ENCODE measurements around the gene MBD4.

MBD4 gene

DNA sequence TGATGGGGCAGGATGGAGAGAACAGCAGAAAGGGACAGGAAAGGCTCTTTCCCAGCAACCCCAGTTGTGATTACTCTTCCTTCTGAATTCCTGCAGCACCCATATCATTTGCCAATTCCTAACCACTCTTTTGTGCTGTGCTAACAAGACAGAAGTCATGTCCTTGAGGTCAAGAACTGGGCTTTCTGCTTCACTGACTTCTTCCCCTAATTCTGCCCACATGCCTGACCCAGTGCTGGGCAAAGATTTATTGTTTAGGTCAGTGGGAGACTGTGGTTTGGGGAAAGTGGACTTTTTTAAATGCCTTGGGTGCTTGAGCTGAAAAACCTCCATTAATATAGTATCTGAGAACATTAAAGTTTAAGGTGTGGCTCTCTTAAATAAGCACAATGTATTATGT, 7.1 kb downstream of the MBD4 start:
- no peaks in the 10 kb centered on the region for H3K9me3 ChIP-seq (ENCODE audit: insufficient read depth, low read depth, low read length)
- no peak overlapping the region for H2AFZ ChIP-seq (ENCODE audit: insufficient read depth, low read length, poor library complexity)
- H3K14ac ChIP-seq (ENCODE audit: low read length), result no peak overlapping the region
- H3K27me3 ChIP-seq (ENCODE audit: insufficient read depth, low read length), result no peaks in the 10 kb centered on the region
- no peak overlapping the region for H4K91ac ChIP-seq (ENCODE audit: low read depth, low read length)
- H3K36me3 ChIP-seq (ENCODE audit: control insufficient read depth in 1 of 2, insufficient read depth in 2 of 2, low read length in 2 of 2), result peaks cover 10 to 29% of the 10 kb centered on the region in 2 experiments
- H2BK120ac ChIP-seq (ENCODE audit: insufficient read depth, low read length, poor library complexity), result no peak overlapping the region
- no peak overlapping the region for H2BK5ac ChIP-seq (ENCODE audit: low read depth, low read length, poor library complexity)
- no peak overlapping the region for H3K9ac ChIP-seq (ENCODE audit: low read length)
- H3K79me1 ChIP-seq (ENCODE audit: low read length), result peaks cover 3% of the 10 kb centered on the region
- H3K79me2 ChIP-seq (ENCODE audit: control insufficient read depth, insufficient read depth, low read length, poor library complexity), result no peaks in the 10 kb centered on the region
- no peak overlapping the region for H3K4ac ChIP-seq (ENCODE audit: low read depth, low read length)
- H3K18ac ChIP-seq (ENCODE audit: low read length), result no peak overlapping the region
- no peak overlapping the region for H4K12ac ChIP-seq (ENCODE audit: low read depth, low read length)
- no peak overlapping the region for H4K8ac ChIP-seq (ENCODE audit: low read depth, low read length)
- no peak for DNase-seq
- H2BK12ac ChIP-seq (ENCODE audit: low read length), result no peak overlapping the region
- H3K4me3 ChIP-seq (ENCODE audit: low read depth, low read length), result no peak overlapping the region
- H3K4me1 ChIP-seq (ENCODE audit: control insufficient read depth in 1 of 2, insufficient read depth in 2 of 2, low read length in 2 of 2), result peaks cover 4% of the 10 kb centered on the region in 2 experiments
- H3K27ac ChIP-seq (ENCODE audit: low read depth, low read length), result no peak overlapping the region
- H2AK5ac ChIP-seq (ENCODE audit: low read length), result no peak overlapping the region
- H3K23ac ChIP-seq (ENCODE audit: low read length), result no peak overlapping the region
- no peak overlapping the region for H3K4me2 ChIP-seq (ENCODE audit: low read length)

DNA sequence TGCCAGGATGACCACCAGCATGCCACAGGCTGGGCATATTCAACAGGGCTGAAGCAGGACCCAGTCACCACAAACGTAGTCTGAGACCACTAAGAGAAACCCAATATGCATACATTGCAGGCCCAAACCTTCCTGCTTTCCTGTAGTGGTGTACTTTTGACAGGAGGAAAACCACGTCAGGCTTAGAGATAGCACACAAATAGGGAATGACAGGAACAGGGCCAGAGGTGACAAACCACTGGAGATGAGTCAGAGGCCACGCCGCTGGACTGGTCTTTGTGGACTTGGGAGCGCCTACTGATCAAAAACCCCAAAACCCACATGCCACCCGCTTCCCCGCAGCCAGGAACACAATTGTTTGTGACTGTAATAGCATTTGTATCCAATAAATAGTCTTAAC, 7.7 kb downstream of the MBD4 start:
- no peak overlapping the region for H3K4ac ChIP-seq (ENCODE audit: low read depth, low read length)
- H3K4me2 ChIP-seq (ENCODE audit: low read length), result no peak overlapping the region
- H2BK12ac ChIP-seq (ENCODE audit: low read length), result no peak overlapping the region
- peaks cover 10 to 27% of the 10 kb centered on the region in 2 experiments for H3K36me3 ChIP-seq (ENCODE audit: control insufficient read depth in 1 of 2, insufficient read depth in 2 of 2, low read length in 2 of 2)
- H3K9ac ChIP-seq (ENCODE audit: low read length), result no peak overlapping the region
- peaks cover 4% of the 10 kb centered on the region in 2 experiments for H3K4me1 ChIP-seq (ENCODE audit: control insufficient read depth in 1 of 2, insufficient read depth in 2 of 2, low read length in 2 of 2)
- peaks cover 3% of the 10 kb centered on the region for H3K79me1 ChIP-seq (ENCODE audit: low read length)
- no peak overlapping the region for H4K12ac ChIP-seq (ENCODE audit: low read depth, low read length)
- H2BK5ac ChIP-seq (ENCODE audit: low read depth, low read length, poor library complexity), result no peak overlapping the region
- no peak overlapping the region for H4K91ac ChIP-seq (ENCODE audit: low read depth, low read length)
- no CpG with 5 or more reads among the region's 7 CpGs for WGBS (ENCODE audit: extremely low coverage, insufficient coverage, insufficient read length)
- no peak overlapping the region for H3K23ac ChIP-seq (ENCODE audit: low read length)
- no peaks in the 10 kb centered on the region for H3K9me3 ChIP-seq (ENCODE audit: insufficient read depth, low read depth, low read length)
- no peak overlapping the region for H2AK5ac ChIP-seq (ENCODE audit: low read length)
- no peak overlapping the region for H2BK120ac ChIP-seq (ENCODE audit: insufficient read depth, low read length, poor library complexity)
- H3K4me3 ChIP-seq (ENCODE audit: low read depth, low read length), result no peak overlapping the region
- DNase-seq, result peak; percentile 24 to 51
- H3K27ac ChIP-seq (ENCODE audit: low read depth, low read length), result no peak overlapping the region
- no peak overlapping the region for H3K18ac ChIP-seq (ENCODE audit: low read length)
- no peak overlapping the region for H2AFZ ChIP-seq (ENCODE audit: insufficient read depth, low read length, poor library complexity)
- H3K27me3 ChIP-seq (ENCODE audit: insufficient read depth, low read length), result no peaks in the 10 kb centered on the region
- H3K14ac ChIP-seq (ENCODE audit: low read length), result no peak overlapping the region
- H3K79me2 ChIP-seq (ENCODE audit: control insufficient read depth, insufficient read depth, low read length, poor library complexity), result no peaks in the 10 kb centered on the region
- H4K8ac ChIP-seq (ENCODE audit: low read depth, low read length), result no peak overlapping the region

DNA sequence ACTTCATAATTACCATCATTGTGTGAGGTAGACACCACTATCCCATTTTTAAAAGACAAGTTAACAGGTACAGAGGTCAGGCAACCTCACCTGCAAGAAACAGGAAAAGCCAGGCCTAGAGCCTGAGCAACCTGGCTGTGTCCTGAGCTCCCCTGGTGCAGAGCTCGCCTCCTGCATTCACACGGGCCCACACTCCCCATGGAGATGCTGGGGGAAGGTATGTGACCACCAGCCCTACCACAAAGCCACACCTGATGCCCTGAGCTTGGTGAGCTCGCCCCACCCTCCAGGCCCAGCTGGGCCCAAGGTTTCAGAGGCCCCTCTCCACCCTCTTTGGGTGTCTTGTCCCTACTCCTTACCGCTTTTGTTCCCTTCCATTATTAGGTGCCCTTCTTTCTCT, 10.1 kb downstream of the MBD4 start:
- no peak overlapping the region for H2AFZ ChIP-seq (ENCODE audit: insufficient read depth, low read length, poor library complexity)
- no peak overlapping the region for H3K9ac ChIP-seq (ENCODE audit: low read length)
- no peak overlapping the region for H4K91ac ChIP-seq (ENCODE audit: low read depth, low read length)
- H3K4me3 ChIP-seq (ENCODE audit: low read depth, low read length), result no peak overlapping the region
- no CpG with 5 or more reads among the region's 4 CpGs for WGBS (ENCODE audit: extremely low coverage, insufficient coverage, insufficient read length)
- H3K23ac ChIP-seq (ENCODE audit: low read length), result no peak overlapping the region
- H4K12ac ChIP-seq (ENCODE audit: low read depth, low read length), result peak overlapping the region; percentile 70
- peak overlapping the region; percentile 57 for H4K8ac ChIP-seq (ENCODE audit: low read depth, low read length)
- no peak overlapping the region for H2BK12ac ChIP-seq (ENCODE audit: low read length)
- no peak overlapping the region for H3K27ac ChIP-seq (ENCODE audit: low read depth, low read length)
- no peaks in the 10 kb centered on the region for H3K27me3 ChIP-seq (ENCODE audit: insufficient read depth, low read length)
- peak overlapping the region; percentile 30 for H2AK5ac ChIP-seq (ENCODE audit: low read length)
- H3K14ac ChIP-seq (ENCODE audit: low read length), result no peak overlapping the region
- peaks cover 4% of the 10 kb centered on the region in 2 experiments for H3K4me1 ChIP-seq (ENCODE audit: control insufficient read depth in 1 of 2, insufficient read depth in 2 of 2, low read length in 2 of 2)
- no peaks in the 10 kb centered on the region for H3K9me3 ChIP-seq (ENCODE audit: insufficient read depth, low read depth, low read length)
- H3K4me2 ChIP-seq (ENCODE audit: low read length), result no peak overlapping the region
- H3K4ac ChIP-seq (ENCODE audit: low read depth, low read length), result no peak overlapping the region
- H2BK5ac ChIP-seq (ENCODE audit: low read depth, low read length, poor library complexity), result no peak overlapping the region
- H3K79me1 ChIP-seq (ENCODE audit: low read length), result peaks cover 3% of the 10 kb centered on the region
- no peaks in the 10 kb centered on the region for H3K79me2 ChIP-seq (ENCODE audit: control insufficient read depth, insufficient read depth, low read length, poor library complexity)
- H2BK120ac ChIP-seq (ENCODE audit: insufficient read depth, low read length, poor library complexity), result no peak overlapping the region
- peaks cover 7 to 20% of the 10 kb centered on the region in 2 experiments for H3K36me3 ChIP-seq (ENCODE audit: control insufficient read depth in 1 of 2, insufficient read depth in 2 of 2, low read length in 2 of 2)
- no peak for DNase-seq
- H3K18ac ChIP-seq (ENCODE audit: low read length), result no peak overlapping the region

DNA sequence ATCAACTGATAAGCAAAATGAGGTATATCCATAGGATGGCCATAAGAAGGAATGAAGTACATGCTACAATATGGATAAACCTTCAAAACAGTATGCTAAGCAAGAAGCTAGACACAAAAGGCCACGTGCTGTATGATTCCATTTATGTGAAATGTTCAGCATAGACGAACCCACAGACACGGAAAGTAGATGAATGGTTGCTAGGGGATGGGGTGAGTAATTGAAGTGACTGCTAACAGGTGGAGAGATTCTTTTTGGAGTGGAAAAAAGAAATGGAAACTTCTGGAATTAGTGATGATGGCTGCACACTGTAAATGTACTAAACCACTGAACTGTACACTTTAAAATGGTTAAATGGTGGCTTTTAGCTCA, 10.7 kb downstream of the MBD4 start:
- WGBS (ENCODE audit: extremely low coverage, insufficient coverage, insufficient read length), result no CpG with 5 or more reads among the region's 3 CpGs
- H3K23ac ChIP-seq (ENCODE audit: low read length), result no peak overlapping the region
- H3K9ac ChIP-seq (ENCODE audit: low read length), result no peak overlapping the region
- H4K12ac ChIP-seq (ENCODE audit: low read depth, low read length), result no peak overlapping the region
- H4K91ac ChIP-seq (ENCODE audit: low read depth, low read length), result peak overlapping the region; percentile 32
- H2AK5ac ChIP-seq (ENCODE audit: low read length), result no peak overlapping the region
- H3K9me3 ChIP-seq (ENCODE audit: insufficient read depth, low read depth, low read length), result no peaks in the 10 kb centered on the region
- no peak overlapping the region for H3K4me3 ChIP-seq (ENCODE audit: low read depth, low read length)
- H3K79me1 ChIP-seq (ENCODE audit: low read length), result peaks cover 3% of the 10 kb centered on the region
- peaks cover 4% of the 10 kb centered on the region in 2 experiments for H3K4me1 ChIP-seq (ENCODE audit: control insufficient read depth in 1 of 2, insufficient read depth in 2 of 2, low read length in 2 of 2)
- H2BK12ac ChIP-seq (ENCODE audit: low read length), result no peak overlapping the region
- H3K4me2 ChIP-seq (ENCODE audit: low read length), result no peak overlapping the region
- H3K18ac ChIP-seq (ENCODE audit: low read length), result no peak overlapping the region
- H3K14ac ChIP-seq (ENCODE audit: low read length), result no peak overlapping the region
- H4K8ac ChIP-seq (ENCODE audit: low read depth, low read length), result peak overlapping the region; percentile 72
- peaks cover 7 to 20% of the 10 kb centered on the region in 2 experiments for H3K36me3 ChIP-seq (ENCODE audit: control insufficient read depth in 1 of 2, insufficient read depth in 2 of 2, low read length in 2 of 2)
- DNase-seq, result peak in 1 of 2 donors; percentile 10
- no peak overlapping the region for H3K27ac ChIP-seq (ENCODE audit: low read depth, low read length)
- H3K79me2 ChIP-seq (ENCODE audit: control insufficient read depth, insufficient read depth, low read length, poor library complexity), result no peaks in the 10 kb centered on the region
- no peak overlapping the region for H3K4ac ChIP-seq (ENCODE audit: low read depth, low read length)
- H3K27me3 ChIP-seq (ENCODE audit: insufficient read depth, low read length), result no peaks in the 10 kb centered on the region
- no peak overlapping the region for H2BK5ac ChIP-seq (ENCODE audit: low read depth, low read length, poor library complexity)
- H2AFZ ChIP-seq (ENCODE audit: insufficient read depth, low read length, poor library complexity), result no peak overlapping the region
- H2BK120ac ChIP-seq (ENCODE audit: insufficient read depth, low read length, poor library complexity), result no peak overlapping the region

Measured in trophoblast cell (in vitro differentiated cells and primary cell).